ENCODE measurements around the gene FOXC1.

- no peak for TF ChIP-seq CTCF (conservative IDR thresholded peaks at IDR 0.05; ENCODE audit: low read depth in 2 of 2)
- no peak for TF ChIP-seq POLR2AphosphoS5 (IDR thresholded peaks at IDR 0.05; ENCODE audit: low read depth)
- TF ChIP-seq ZNF331 (CRISPR knock-in tag; IDR thresholded peaks at IDR 0.05; ENCODE audit: low read depth) = no peak
- TF ChIP-seq CREB1 (CRISPR knock-in tag; IDR thresholded peaks at IDR 0.05; ENCODE audit: low read depth) = no peak
- TF ChIP-seq EZH2 (IDR thresholded peaks at IDR 0.05; ENCODE audit: low read depth, unreplicated experiment) = no peak
- TF ChIP-seq REST (IDR thresholded peaks at IDR 0.05; ENCODE audit: unreplicated experiment) = no peak
Measured at GRCh38 chr6:1584146-1584545, 25.6 kb upstream of the FOXC1 start.
